HG03097 (cell line): ENCODE measurements around the gene HSD17B2.

ENCODE experiments used
- ATAC-seq: cut with Tn5 transposase; IDR thresholded peaks from one replicate; pipeline ENCODE4 v1.9.1; 2021; ENCODE audit not compliant: unreplicated experiment, low FRiP score

The HSD17B2 gene

DNA sequence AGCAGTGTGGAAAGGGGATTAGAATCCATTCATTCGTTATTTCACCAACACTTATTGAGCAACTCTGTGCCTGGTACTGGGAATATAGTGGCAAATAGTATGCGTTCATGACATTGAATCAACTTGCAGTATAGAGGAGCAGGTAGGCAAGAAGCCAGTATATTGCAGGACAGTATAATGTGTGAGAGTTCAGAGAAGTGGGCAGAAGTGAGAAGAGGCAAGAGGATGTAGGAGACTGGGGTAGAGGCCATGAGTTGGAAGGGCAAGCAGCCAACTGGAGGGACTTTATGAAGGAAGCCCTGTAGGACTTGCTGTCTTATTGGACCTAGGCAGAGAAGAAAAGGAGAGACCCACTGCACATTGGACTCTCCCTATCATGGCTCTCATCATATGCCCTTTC is 12.3 kb downstream of the HSD17B2 start:
- ATAC-seq: no peak

DNA sequence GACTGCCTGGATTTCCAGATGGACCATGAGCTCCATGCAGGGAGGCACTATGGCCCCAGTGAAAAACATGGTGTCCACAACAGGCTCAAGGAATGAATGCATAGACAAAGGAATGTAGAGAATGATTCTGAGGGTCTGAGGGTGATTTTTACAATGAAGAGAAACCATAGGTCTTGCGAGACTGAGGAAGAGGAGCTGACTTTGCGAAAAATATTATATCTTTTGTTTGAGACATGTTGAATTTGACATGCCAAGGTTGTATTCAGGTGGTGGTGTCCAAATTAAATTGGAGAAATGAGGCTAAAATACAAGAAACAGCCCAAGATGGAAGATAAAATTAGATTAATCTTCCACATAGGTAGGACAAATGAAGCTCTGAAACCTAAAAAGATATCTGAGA is 12.7 kb downstream of the HSD17B2 start:
- no peak for ATAC-seq

DNA sequence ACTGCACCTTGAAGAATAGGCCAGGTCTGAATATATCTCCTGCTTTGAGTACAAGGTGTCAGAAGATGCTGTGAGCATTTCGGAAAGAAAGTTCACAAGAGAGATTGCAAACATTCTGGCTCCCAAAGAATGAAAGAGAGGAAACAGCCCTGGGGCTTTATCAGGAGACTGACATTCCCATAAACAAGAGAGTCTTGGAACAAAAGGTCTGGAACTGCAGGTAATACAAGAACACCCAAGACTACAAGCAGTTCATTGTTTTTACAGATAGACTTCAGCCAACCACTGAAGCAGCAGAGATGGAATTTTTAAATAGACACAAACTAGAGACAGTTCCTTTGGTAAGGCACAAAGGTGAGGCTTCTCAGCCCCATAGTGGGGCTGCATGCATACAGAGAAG is 14.4 kb downstream of the HSD17B2 start:
- no peak for ATAC-seq

DNA sequence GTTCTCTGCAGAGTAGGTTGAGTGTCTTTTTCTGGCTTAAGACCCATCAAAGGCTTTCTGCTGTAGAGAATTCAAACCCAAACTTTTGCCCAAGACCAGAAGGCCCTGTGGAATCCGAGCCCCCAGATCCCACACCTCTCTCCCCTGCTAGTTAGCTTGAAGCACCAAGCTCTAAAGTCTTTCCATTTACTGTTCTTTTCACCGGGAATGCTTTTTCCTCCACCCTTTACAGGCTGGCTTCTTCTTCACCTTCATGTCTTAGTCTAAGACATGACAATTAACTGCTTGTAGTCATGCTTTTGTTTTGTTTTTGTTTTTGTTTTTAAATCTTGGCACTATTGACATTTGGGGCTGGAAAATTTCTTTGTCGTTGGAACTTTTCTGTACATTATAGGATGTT is 15.5 kb downstream of the HSD17B2 start:
- ATAC-seq: no peak

DNA sequence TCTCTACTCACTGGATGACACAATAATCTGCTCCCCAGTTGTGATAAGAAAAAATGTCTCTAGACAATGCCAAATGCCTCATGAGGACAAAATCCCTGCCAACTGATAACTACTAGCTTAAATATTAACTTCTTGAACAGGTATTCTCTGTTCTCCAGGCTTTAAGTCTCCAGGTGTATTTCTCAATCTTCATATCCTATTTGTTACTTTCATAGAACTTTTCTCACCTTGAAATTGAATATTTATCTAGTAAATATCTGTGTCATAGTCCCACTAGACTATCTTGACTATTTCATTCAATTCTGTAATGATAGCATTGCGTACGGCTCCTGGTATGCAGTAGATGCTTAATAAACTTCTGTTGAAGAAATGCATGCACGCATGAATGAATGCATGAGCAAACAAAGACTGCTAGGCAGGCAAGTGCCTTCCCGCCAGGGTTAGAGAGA is 15.9 kb downstream of the HSD17B2 start:
- ATAC-seq: no peak

DNA sequence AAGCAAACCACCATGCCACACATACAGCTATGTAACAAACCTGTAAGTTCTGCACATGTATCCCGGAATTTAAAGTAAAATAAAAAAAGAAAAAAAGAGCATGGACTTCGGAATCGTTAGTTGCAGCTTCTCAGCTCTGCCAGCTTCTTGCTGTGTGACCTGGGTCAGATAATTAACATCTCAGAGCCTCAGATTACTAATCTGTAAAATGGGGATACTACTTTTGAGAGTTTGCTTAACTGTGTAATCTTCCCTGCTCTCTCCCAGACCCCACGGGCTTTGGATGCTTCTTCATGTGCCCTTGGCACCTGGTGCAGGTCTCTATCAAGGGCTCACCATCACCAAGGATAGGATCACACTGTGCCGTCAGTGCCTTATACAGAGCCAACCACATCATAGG is 16.6 kb downstream of the HSD17B2 start:
- no peak for ATAC-seq

DNA sequence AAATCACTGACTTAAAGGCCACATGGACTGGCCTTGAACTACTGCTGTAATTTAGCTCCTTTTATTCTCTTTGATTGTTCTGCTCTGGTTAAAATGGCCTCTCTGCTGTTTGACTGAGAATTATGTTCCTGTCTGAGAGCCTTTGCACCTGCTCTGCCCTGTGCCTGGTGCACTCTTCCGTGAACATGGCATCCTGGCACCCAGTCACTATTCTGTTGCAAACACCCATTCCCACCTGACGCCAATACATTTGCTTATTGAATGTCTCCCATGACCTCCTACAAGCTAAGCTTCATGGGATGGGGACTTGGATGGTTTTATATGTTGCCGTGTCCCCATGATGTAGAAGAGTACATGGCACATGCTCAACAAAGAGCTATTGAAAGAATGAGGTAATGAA is 20.1 kb downstream of the HSD17B2 start:
- no peak for ATAC-seq

DNA sequence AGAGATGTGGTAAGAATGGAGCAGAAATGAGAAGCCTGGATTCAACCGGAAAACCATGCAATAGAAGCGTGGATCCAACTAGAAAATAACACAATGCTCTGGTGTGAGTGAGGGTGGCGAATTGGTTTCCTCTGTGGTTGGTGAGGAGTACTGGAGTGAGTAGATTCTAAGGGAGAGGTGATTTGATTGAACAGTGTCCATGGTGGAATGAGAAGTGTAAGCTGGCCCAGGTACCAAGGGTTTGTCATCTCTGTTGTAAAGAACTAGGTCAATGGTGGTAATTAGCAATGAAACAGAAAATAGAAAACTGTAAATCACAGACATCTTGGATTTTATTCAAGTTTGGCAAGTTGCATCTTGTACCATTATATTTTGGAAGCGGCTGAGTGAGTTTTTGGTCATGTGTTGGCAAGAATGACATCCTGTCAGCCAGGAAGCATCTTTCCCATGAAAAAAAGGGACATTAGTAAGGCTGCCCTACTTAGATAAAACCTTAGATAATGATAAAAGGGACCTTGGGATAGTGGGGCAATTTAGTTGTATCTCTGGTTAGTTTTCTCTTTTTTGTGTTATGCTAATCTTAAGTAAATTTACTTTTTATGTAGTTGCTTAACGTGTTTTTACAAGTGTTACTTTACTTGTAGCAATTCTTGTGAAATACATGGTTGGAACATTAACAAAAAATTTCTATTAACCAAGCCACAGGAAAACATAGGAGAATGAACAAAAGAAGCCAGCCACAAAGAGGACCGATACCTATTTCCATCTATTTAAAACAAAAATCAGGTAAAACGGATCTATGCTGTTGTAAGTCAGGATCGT is 20.9 kb downstream of the HSD17B2 start:
- no peak for ATAC-seq

DNA sequence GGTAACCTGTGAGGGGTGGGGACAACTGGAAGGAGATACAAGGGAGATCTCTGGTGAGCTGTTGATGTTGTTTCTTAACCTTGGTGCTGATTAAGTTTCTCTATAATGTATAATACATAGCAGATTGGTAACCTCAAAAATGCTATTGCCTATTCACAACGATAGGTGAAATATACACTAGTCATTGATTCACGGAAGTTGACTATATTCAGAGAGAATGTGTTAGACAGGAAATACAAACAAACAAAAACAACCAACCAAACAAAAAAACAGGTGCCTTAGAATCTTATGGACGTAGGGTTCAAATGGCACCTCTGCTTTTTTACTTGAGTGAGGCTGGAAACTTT is 21.5 kb downstream of the HSD17B2 start:
- no peak for ATAC-seq

DNA sequence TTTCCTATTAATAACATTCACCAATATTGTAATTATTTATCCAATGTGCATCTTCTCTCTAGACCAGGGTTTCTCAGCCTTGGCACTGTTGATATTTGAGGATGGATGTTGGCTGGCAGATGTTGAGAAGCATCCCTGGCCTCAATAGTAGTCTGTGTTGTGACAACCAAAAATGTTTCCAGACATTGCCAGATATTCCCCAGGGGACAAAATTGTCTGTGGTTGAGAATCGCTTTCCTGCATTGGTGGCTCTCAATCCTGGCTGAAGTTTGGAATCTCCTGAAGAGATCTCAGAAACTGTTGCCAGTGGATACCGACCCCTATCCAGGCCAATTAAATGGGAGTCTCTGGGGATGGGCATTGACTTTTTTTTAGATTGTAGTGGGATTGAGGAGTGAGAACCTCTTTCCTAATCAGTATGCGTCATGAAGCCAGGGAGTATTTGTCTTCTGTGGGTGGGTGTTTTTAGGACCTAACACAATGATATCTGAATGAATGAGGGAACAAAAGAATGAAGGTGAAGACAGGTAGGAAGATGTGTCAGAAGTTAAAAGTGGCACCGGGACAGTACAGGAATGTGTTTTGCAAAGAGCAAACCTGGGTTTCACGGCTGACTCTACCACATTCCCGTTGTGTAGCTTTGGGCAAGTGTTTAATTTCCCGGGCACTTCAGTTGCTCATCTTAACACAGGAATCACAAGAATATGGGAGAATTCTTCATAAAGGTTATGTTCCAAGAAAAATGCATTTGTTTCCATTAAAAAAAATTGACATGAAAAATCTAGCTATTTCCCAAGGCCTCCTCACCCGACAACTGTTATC is 24.3 kb downstream of the HSD17B2 start:
- no peak for ATAC-seq

DNA sequence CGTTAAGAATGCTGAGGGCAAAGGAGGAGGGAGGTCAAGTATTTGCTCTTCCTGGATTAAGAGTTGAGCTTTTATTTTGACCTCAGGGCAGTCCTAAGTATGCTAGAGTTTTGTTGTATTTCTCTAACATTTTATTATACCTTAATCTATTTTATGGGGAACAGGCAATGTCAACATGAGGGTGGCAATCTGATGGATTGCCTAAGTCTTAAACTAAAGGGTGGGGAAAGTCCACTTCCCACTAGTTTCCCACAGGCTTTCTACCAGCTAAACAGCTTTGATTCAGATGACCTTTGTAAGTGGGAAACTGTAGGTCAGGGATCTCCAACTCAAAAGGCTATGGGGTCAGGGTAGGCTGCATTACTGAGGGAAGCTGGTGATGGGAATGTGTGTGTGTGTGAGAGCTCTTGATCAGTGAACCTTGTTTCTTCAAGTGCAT is 24.9 kb downstream of the HSD17B2 start:
- no peak for ATAC-seq

DNA sequence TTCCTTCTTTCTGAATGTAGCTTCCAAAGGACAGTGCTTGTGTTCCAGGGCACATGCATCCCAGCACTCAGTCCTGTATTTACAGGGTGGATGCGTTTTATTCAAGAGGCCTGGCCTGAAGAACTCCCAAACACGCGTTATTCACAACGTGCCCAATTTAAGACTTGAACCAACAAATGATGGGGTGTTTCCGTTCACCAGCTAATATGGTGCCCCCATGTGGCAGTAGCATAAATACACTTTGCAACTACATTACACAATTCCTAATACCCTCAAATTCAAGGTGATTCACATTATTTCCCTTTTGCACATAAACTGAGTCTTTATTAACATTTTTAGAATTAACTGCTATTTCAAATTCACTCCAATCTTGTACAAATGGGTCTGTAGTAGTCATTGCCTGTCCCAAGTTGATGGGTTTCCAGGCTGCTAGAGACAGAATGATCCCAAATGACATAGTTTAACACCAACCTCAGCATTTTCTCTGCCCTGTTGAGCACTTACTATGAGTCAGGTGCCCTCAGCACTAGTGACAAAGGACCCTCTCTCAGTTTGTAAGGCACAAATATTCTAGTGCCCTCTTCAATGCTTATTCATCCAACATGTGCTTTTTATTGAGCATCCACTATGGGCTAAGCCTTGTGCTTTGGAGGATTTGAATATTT is 26.9 kb downstream of the HSD17B2 start:
- no peak for ATAC-seq

DNA sequence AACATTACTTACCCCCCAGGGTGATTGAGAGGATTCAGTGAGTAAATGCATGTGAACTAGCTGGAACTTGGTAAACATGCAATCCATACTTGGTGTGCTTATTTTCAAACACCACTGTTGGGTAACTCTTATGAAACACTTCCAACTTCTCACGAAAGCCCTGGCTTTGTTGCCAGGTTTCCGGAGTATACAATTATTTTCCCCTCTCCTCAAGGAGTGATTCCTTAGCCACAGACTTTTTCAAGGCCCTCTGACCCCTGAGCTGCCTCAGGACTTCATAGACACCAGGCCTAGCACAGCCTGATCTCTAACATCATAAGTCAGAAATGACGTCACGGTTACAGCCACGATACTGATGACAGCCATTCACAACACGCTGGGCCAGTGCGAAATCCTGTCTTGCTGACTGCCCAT is 27.6 kb downstream of the HSD17B2 start:
- no peak for ATAC-seq

DNA sequence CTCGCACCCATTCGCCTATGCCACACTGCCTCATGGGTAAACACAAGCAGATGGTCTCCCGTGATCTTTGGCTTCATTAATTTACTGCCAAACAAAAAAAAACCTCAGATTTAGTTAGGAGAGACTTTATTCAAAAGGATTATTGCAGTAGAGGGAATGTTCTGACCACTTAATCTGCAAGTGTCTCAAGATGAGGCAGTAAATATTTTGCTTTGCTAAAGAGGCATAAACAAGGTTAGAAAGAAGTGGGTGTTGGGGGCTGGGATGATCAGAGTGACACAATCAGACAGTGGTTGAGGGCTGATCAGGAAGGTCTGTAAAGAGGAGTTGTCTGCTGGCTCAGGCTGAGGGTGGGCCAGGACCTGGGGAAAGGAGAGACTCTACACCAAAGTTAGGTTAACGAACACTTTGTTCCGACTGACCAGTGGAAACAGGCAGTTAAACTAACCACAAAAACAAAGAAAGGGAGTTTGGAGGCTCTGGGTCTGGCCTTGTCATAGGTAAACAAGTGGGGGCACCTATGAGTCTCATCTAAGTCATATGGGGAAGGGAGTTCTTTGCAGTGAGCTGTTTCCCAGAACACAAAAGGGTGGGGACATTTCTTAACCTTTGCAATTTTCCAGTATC is 28.5 kb downstream of the HSD17B2 start:
- ATAC-seq: no peak

DNA sequence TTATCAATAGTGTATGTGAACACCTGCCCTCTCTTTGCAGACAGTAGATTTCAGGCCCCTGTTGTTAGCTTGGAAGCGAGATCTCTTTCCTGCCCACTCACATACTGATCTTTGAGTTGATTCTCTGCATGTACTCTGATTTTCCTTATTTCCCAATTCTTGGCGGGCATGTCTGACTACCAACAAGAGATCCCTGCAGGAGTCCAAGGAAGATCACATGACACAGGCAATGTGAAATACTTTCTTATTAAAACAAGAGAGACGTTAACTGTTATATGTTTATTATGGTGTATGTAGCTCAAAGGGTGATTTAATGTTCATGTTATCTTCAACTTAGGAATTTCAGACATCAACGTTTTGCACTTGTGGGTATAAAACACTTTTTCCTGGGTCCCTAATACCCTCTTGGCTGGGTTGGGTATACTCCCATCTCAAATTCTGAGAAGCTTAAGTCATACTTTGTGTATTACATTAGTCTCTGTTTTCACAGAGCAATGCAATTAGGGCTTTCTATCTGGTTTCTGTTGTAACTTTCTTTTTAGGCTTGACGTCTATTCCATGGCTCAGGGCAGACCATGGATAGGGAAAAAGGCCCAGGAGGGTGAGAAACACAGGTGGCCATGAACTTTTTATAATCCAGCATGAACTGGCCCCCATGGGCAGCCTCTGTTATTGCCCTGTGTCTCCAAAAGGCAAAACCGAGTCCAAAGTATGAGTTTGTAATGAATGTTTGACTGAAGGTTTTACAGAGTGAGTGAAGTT is 32.2 kb downstream of the HSD17B2 start:
- no peak for ATAC-seq

DNA sequence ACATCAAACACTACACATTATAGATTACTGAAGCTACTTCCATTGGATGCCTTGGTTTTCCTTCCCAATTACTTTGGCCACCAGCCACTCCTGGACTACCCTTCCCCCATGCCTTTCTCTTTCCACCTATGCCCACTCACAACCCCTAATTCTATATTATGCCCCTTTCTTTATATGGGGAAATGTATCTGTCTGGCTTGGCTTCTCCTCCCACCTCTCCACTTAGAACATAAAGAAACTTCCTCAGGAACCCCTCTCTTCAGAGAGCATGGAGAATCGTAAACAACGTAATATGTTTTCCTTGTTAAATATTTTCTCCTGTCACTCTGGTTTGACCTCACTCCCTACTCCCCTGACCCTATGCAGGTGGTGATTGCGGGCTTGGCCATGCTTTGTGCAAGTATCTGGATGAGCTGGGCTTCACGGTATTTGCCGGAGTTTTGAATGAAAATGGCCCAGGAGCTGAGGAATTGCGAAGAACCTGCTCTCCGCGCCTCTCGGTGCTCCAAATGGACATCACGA is 32.8 kb downstream of the HSD17B2 start:
- no peak for ATAC-seq

DNA sequence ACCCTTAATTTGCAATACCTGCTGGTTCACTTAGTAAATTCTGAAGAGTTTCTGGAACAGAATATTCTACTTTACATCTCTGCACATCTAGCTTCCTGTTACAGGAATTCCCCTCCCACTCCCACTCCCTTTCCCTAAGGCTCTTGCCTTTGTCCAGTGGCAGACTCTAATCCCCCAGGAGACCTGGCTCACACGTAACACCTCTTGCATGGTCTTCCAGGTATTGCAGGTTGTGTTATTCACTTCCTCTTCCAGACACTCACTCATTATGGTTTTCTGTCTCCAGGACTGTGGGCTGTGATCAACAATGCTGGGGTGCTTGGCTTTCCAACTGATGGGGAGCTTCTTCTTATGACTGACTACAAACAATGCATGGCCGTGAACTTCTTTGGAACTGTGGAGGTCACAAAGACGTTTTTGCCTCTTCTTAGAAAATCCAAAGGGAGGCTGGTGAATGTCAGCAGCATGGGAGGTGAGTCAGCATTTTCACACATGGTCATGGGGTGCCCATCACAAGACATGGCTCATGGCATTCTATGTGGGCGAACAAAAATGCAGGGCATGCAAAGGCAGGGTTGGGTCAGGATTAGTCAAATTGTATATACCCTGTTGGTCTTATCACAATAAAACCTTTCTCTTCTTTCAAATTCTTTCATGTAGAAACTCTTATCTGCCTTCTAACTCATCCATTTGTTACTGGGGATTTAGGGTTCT is 35.8 kb downstream of the HSD17B2 start:
- no peak for ATAC-seq

DNA sequence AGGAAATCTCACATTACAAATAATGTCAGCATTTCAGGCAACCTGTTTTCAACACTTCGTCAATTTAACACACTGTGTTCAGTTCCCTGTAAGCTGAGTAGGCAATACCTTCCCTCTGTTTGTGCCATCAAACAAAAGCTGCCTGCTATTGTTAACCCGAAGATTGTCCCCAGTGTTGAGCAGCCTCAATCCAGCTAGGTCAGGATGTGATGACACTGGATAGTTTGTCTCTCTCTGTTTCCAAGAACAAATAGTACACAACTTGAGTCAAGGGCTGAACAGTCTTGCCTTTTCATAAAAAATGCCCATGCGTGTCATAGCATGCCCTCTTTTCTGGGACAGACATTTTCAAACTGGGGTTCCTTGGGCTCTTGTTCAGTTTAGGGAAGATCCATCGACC is 36.4 kb downstream of the HSD17B2 start:
- no peak for ATAC-seq

DNA sequence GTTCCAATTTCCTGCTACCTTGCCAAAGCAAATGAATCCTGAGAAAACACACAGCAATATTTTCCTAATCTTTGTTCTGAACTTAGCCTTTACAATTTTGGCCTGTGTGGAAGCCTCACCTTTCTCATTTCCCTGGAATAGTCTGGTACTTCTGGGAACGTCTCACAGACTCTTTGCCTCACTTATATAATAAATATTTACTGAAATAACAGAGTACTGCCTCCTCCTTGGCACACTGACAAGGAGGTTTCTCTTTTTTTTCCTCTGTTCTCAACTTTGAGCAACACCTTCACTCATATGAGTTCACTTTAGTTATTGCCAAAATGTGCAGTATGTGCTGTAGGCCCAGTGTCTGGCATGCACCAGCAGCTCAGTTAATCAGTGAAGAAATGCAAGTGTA is 37.3 kb downstream of the HSD17B2 start:
- ATAC-seq: no peak
